ENCODE data around the gene ASCC3. TPM values are rescaled to one million over a fixed set of nuclear protein-coding genes. Genes with fewer than 3 reads are reported as not detected.

Gene ASCC3
- total RNA-seq, 2 experiments from 2014 or later = 50.7 to 53.6 TPM

GRCh38 chr6:100538086-100538485 lies 343.0 kb downstream of the ASCC3 start:
- DNase-seq = no peak
- H3K4me1 Mint-ChIP-seq = no peaks in the 10 kb centered on the region
- no peak overlapping the region for H3K27ac Mint-ChIP-seq
- no peak overlapping the region for H3K4me3 Mint-ChIP-seq
- peaks cover 48% of the 10 kb centered on the region for H3K36me3 Mint-ChIP-seq
- no peaks in the 10 kb centered on the region for H3K27me3 Mint-ChIP-seq
- H3K9me3 Mint-ChIP-seq = no peaks in the 10 kb centered on the region

GRCh38 chr6:100518588-100518987 lies 362.5 kb downstream of the ASCC3 start:
- peaks cover 13% of the 10 kb centered on the region for H3K36me3 Mint-ChIP-seq
- H3K9me3 Mint-ChIP-seq = no peaks in the 10 kb centered on the region
- no peak for DNase-seq
- H3K4me3 Mint-ChIP-seq = no peak overlapping the region
- H3K27ac Mint-ChIP-seq = no peak overlapping the region
- H3K4me1 Mint-ChIP-seq = no peaks in the 10 kb centered on the region
- H3K27me3 Mint-ChIP-seq = no peaks in the 10 kb centered on the region

DNA sequence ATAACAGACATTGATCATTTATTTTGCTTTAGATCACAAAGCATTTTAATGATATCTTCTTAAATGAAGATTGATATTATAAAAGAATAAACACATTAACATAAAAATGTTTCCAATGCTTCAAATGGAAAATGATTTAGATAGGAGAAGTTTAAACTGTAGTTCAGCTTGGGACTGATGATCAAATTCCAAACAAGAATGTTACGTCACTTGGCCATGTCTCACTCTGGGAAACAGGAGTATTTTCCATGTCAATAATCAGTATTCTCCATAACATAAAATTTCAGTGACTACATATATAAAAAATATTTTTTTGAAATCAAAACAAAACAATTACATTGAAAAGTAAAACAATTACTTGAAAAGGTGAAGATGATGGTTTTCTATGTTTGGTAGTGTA lies 363.5 kb downstream of the ASCC3 start:
- H3K9me3 Mint-ChIP-seq = no peaks in the 10 kb centered on the region
- H3K27me3 Mint-ChIP-seq = no peaks in the 10 kb centered on the region
- no peak overlapping the region for H3K4me3 Mint-ChIP-seq
- peaks cover 19% of the 10 kb centered on the region for H3K36me3 Mint-ChIP-seq
- H3K4me1 Mint-ChIP-seq = no peaks in the 10 kb centered on the region
- no peak overlapping the region for H3K27ac Mint-ChIP-seq
- DNase-seq = no peak

DNA sequence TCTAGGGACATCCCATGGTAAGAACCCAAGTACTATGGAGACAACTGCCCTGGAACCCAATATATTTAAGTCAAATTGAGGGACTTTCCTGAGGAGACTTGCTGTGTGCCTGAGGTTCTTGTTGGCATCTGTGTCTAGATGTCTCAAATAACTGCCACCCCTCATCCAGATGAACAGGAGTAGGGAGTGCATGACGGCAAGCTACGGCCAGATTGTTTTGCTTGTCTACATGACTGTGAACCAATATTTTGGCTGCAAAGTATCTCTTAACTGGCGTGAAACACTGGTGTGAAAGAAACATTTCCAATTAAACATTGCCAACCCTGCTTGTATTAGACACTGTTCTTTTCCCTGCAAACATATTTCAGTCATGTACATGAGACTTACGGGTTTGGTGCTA lies 364.0 kb downstream of the ASCC3 start:
- Mint-ChIP-seq H3K4me1 (no peaks in the 10 kb centered on the region), H3K27me3 (no peaks in the 10 kb centered on the region), H3K36me3 (peaks cover 20% of the 10 kb centered on the region), H3K27ac (no peak overlapping the region), H3K4me3 (no peak overlapping the region), H3K9me3 (no peaks in the 10 kb centered on the region)
- no peak for DNase-seq

DNA sequence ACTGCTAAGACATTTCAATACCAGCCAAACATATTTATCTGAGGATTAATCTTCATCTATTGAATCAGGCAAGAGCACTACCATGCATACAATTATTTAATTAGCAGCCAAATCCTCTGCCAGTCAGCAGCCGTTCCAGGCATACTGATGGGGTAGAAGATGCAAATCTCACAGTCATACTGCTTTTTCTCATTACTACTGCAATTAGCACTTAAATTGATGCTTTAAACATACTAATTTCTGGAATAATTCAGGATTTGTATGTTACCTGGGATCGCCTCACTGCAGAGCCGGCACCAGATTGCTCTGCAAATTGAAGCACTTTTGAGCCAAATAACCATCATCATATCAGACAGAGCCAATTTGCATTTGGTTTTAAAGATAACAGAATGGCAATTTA lies 366.5 kb downstream of the ASCC3 start:
- no peaks in the 10 kb centered on the region for H3K4me1 Mint-ChIP-seq
- H3K9me3 Mint-ChIP-seq = peaks cover 1% of the 10 kb centered on the region
- no peak for DNase-seq
- no peak overlapping the region for H3K27ac Mint-ChIP-seq
- no peak overlapping the region for H3K4me3 Mint-ChIP-seq
- H3K27me3 Mint-ChIP-seq = no peaks in the 10 kb centered on the region
- peaks cover 40% of the 10 kb centered on the region for H3K36me3 Mint-ChIP-seq

- Mint-ChIP-seq H3K36me3 (peaks cover 50% of the 10 kb centered on the region), H3K4me1 (no peaks in the 10 kb centered on the region)
These were observed 368.8 kb downstream of the ASCC3 start for GRCh38 chr6:100512203-100512862.

DNA sequence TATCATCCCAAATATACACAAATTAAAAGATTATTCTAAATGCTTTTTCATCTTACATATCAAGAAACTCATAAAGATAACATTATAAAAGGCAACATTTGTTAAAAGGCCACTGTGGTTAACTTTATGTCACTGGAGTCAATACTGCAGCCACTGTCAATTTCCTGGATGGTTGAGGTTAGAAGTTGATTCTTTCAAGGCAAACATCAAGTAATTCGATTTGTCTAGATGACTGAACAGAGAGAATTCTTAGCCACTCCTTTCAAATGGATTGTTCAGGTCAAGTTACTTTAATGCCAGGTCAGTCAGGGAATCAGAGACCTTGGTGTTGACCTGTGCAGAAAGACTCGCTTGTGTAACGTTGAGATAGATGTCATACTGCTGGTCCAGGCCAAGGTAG lies 372.0 kb downstream of the ASCC3 start:
- no peaks in the 10 kb centered on the region for H3K4me1 Mint-ChIP-seq
- peaks cover 1% of the 10 kb centered on the region for H3K9me3 Mint-ChIP-seq
- DNase-seq = no peak
- H3K27ac Mint-ChIP-seq = no peak overlapping the region
- H3K4me3 Mint-ChIP-seq = no peak overlapping the region
- no peaks in the 10 kb centered on the region for H3K27me3 Mint-ChIP-seq
- H3K36me3 Mint-ChIP-seq = peaks cover 44% of the 10 kb centered on the region

More at GRCh38 chr6:100512203-100512862, 368.8 kb downstream of the ASCC3 start:
- Mint-ChIP-seq H3K9me3 (peaks cover 1% of the 10 kb centered on the region), H3K27me3 (no peaks in the 10 kb centered on the region), H3K4me3 (no peak overlapping the region), H3K27ac (no peak overlapping the region)
- no peak for DNase-seq

- DNase-seq = no peak
- H3K27me3 Mint-ChIP-seq = no peaks in the 10 kb centered on the region
- H3K4me1 Mint-ChIP-seq = no peaks in the 10 kb centered on the region
- peaks cover 28% of the 10 kb centered on the region for H3K36me3 Mint-ChIP-seq
- H3K4me3 Mint-ChIP-seq = no peak overlapping the region
- H3K27ac Mint-ChIP-seq = no peak overlapping the region
- peaks cover 1% of the 10 kb centered on the region for H3K9me3 Mint-ChIP-seq
These were observed 374.5 kb downstream of the ASCC3 start for GRCh38 chr6:100506651-100507050.

DNA sequence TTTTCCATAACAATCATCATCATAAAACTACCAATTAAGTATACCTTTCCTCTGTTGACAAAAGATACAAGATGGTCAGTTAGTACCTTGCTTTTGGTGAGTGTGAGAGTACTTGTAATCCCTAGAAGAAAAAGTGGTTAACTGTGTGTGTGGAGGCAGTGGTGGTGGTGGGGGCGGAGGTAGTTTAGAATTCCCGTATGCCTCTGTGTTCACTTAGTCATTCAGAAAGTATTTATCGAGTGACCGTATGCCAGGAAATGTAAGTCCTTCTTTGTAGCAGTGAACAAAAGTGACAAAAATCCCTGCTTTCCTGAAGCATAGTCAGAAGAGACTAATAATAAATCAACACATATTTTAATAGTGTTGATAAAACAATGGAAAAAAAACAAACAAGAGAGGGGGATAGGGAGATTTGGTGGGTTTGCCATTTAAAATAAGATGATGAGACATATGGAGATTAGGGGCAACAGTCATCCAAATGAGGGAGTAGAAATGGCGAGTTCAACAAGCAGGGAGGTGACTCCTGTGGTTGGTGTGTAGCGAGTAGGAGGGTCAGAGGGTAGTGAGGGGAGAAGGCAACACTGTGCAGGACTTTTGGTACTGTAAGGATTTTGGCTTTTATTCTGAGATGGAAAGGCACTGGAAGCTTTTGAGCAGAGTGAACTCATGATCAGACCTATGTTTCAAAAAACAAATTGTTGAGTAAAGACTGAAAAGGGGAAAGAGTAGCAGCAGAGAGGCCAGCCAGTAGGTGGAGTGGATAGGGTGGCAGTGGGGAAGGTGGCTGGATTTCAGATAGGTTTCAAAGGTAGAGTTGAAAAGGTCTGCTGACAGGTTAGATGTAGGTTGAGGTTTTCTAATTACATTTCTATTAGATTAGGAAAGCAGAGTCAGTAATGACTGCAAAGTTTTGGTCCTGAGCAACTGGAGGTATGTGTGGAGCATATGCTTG lies 376.1 kb downstream of the ASCC3 start:
- H3K9me3 Mint-ChIP-seq = peaks cover 1% of the 10 kb centered on the region
- no peak overlapping the region for H3K4me3 Mint-ChIP-seq
- DNase-seq = no peak
- peaks cover 3% of the 10 kb centered on the region for H3K27me3 Mint-ChIP-seq
- H3K27ac Mint-ChIP-seq = no peak overlapping the region
- H3K36me3 Mint-ChIP-seq = peaks cover 16% of the 10 kb centered on the region
- no peaks in the 10 kb centered on the region for H3K4me1 Mint-ChIP-seq

GRCh38 chr6:100503043-100503705 lies 378.0 kb downstream of the ASCC3 start:
- Mint-ChIP-seq H3K4me3 (no peak overlapping the region), H3K27me3 (peaks cover 14% of the 10 kb centered on the region), H3K36me3 (peaks cover 5% of the 10 kb centered on the region), H3K4me1 (no peaks in the 10 kb centered on the region), H3K9me3 (peaks cover 8% of the 10 kb centered on the region), H3K27ac (no peak overlapping the region)
- no peak for DNase-seq

DNA sequence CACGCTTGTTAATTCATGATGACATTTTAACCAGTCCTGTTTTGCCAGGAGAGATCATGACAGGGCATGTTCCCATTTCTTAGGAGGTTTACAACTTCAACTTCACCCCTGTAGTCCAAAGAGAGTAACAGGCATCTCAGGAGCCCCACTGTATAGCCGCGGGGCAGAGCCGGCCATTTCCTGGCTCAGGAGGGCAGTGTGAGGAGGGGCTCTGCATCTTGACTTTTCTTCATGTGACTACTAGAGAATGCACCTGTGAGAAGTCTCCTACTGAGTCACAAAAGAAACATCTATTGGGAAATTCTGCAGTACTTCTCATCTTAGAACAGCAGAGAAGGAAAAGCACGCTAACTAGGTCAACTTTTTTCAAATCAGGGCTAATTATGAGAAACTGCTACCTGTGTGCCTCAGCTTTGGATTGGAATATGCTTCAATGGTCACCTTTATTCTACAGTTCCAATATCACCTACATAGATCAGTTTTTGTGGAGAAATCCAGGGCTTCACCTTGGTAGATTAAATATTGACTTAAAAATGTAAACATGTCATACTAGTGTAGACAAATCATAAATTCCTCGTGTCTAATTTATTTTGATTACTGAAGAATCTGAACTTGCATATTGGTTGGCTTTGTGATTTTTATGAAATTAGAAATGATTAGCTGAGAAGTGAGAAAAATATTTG lies 387.8 kb downstream of the ASCC3 start:
- Mint-ChIP-seq H3K4me3 (no peak overlapping the region), H3K36me3 (peaks cover 1% of the 10 kb centered on the region), H3K27me3 (peaks cover 44% of the 10 kb centered on the region), H3K27ac (no peak overlapping the region), H3K4me1 (no peaks in the 10 kb centered on the region), H3K9me3 (peaks cover 5% of the 10 kb centered on the region)
- no peak for DNase-seq

GRCh38 chr6:100491952-100492670 lies 389.0 kb downstream of the ASCC3 start:
- no peaks in the 10 kb centered on the region for H3K36me3 Mint-ChIP-seq
- DNase-seq = no peak
- peaks cover 50% of the 10 kb centered on the region for H3K27me3 Mint-ChIP-seq
- H3K4me3 Mint-ChIP-seq = no peak overlapping the region
- H3K27ac Mint-ChIP-seq = no peak overlapping the region
- no peaks in the 10 kb centered on the region for H3K4me1 Mint-ChIP-seq
- peaks cover 5% of the 10 kb centered on the region for H3K9me3 Mint-ChIP-seq

DNA sequence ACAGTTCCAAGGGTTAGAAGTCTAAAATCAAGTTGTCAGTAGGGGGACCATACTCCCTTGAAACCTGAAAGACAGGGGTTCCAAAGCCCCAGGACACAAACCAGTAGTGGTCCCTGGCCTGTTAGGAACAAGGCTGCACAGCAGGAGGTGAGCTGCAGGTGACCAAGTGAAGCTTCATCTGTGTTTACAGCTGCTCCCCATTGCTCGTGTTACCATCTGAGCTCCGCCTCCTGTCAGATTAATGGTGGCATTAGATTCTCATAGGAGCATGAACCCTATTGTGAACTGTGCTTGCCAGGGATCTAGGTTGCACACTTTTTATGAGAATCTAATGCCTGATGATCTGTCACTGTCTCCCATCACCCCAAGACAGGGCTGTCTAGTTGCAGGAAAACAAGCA lies 391.1 kb downstream of the ASCC3 start:
- DNase-seq = no peak
- H3K27ac Mint-ChIP-seq = no peak overlapping the region
- H3K9me3 Mint-ChIP-seq = no peaks in the 10 kb centered on the region
- H3K4me1 Mint-ChIP-seq = no peaks in the 10 kb centered on the region
- H3K4me3 Mint-ChIP-seq = no peak overlapping the region
- H3K27me3 Mint-ChIP-seq = peaks cover 50% of the 10 kb centered on the region
- no peaks in the 10 kb centered on the region for H3K36me3 Mint-ChIP-seq

GRCh38 chr6:100488244-100488643 lies 392.9 kb downstream of the ASCC3 start:
- no peak for DNase-seq
- Mint-ChIP-seq H3K27me3 (peaks cover 45% of the 10 kb centered on the region), H3K36me3 (no peaks in the 10 kb centered on the region), H3K4me3 (no peak overlapping the region), H3K27ac (no peak overlapping the region), H3K9me3 (no peaks in the 10 kb centered on the region), H3K4me1 (no peaks in the 10 kb centered on the region)
